ENCODE measurements around the gene CD37. TPM values are rescaled to one million over a fixed set of nuclear protein-coding genes. Genes with fewer than 3 reads are reported as not detected.

CD37 gene
- polyA plus RNA-seq, 1 experiment = not detected

DNA sequence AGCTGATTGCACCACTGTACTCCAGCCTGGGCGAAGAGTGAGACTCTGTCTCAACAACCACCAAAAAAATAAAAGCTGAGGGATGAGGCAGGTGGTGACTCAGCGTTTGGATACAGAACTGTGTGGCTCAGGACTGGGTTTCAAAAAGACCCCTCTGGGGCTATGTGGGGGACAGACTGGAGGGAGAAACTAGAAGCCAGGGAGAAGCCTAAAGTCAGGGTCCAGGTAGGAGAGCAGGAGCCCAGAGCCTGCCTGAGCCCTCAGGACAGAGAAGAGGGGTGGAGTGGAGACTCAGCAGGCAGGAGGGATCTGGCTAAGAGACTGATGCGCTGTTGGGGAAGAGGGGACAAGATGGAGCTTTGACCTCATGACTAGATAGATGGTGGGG is 1.8 kb upstream of the CD37 start:
- CTCF ChIA-PET = interaction anchor here (1.3 kb wide), 1 partner anchor 108 kb away, joined by 4 read pairs; no protein-coding TSS in a partner anchor

DNA sequence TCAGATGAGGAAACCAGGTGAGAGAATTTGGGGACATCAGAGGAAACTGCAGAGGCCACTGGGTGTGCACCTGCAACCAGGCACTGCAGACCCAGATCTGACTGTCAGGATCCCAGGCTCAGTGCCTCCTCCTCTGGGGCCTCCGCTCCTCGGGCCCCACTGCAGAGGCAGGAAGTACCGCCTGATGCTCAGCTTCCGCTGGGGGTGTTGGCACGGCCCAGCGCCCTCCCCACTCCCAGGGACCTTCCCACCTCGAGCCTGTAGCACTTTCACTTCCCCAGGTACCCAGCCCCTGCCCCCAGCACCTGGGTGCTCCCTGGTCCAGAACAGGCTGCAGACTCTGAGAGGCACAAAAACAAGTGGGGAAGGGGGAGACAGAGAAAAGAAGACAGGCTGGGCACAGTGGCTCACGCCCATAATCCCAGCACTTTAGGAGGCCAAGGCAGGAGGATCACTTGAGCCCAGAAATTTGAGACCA is 1.4 kb upstream of the CD37 start:
- ChIA-PET POLR2A (interaction anchor here (0.6 to 0.7 kb wide), 2 partner anchors 258 to 365 kb away, joined by 3 to 8 read pairs; no protein-coding TSS in a partner anchor), CTCF (no interaction called here)
- Histone ChIP-seq H3K27me3 (ENCODE audit: control insufficient read depth, insufficient read depth, low read length) (no peaks in the 10 kb centered on the region), H3K9me3 (ENCODE audit: control insufficient read depth, insufficient read depth, low read length) (no peaks in the 10 kb centered on the region), H3K4me3 (ENCODE audit: low read depth, low read length) (no peak overlapping the region), H3K27ac (ENCODE audit: low read depth, low read length) (no peak overlapping the region)
- DNase-seq (ENCODE audit: low read depth, low spot score) = no peak
- TF ChIP-seq, protein P1, sequence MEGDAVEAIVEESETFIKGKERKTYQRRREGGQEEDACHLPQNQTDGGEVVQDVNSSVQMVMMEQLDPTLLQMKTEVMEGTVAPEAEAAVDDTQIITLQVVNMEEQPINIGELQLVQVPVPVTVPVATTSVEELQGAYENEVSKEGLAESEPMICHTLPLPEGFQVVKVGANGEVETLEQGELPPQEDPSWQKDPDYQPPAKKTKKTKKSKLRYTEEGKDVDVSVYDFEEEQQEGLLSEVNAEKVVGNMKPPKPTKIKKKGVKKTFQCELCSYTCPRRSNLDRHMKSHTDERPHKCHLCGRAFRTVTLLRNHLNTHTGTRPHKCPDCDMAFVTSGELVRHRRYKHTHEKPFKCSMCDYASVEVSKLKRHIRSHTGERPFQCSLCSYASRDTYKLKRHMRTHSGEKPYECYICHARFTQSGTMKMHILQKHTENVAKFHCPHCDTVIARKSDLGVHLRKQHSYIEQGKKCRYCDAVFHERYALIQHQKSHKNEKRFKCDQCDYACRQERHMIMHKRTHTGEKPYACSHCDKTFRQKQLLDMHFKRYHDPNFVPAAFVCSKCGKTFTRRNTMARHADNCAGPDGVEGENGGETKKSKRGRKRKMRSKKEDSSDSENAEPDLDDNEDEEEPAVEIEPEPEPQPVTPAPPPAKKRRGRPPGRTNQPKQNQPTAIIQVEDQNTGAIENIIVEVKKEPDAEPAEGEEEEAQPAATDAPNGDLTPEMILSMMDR (IDR thresholded peaks at IDR 0.05; ENCODE audit: low read depth, low read length) = no peak

More for the DNA sequence above, 1.8 kb upstream of the CD37 start:
- Histone ChIP-seq H3K9me3 (ENCODE audit: control insufficient read depth, insufficient read depth, low read length) (no peaks in the 10 kb centered on the region), H3K27ac (ENCODE audit: low read depth, low read length) (no peak overlapping the region), H3K4me3 (ENCODE audit: low read depth, low read length) (no peak overlapping the region), H3K27me3 (ENCODE audit: control insufficient read depth, insufficient read depth, low read length) (no peaks in the 10 kb centered on the region)
- POLR2A ChIA-PET = interaction anchor here (0.7 kb wide), 1 partner anchor 366 kb away, joined by 3 read pairs; no protein-coding TSS in a partner anchor
- no peak for DNase-seq (ENCODE audit: low read depth, low spot score)
- TF ChIP-seq, protein P1 (IDR thresholded peaks at IDR 0.05; ENCODE audit: low read depth, low read length) = no peak

DNA sequence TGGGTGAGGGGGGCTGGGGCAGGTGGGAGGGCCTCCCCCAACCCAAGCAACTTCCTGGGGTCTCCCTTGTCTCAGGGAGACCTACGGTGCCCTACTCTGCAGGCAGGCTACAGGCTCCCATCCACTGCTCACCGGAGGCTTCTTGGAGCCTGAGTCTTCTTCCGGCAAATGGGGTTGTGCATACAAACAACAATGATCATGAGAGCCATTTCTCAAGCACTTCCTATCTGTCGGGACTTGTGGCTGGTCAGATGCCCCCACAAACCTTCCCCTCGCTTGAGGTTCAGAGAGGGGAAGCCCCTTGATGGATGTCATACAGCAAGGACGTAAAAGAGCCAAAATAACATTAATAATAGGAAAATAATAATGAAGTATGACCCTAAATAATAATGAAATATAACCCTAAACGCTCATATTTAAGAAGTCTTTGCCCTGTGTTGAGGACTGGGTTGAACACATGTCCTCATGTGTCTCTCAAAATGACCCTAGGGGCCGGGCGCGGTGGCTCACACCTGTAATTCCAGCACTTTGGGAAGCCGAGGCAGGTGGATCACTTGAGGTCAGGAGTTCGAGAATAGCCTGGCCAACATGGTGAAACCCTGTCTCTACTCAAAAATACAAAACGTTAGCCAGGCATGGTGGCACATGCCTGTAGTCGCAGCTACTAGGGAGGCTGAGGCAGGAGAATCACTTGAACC is 727 bp downstream of the CD37 start:
- H3K4me3 ChIP-seq (ENCODE audit: low read depth, low read length) = no peak overlapping the region
- TF ChIP-seq, protein P1 (IDR thresholded peaks at IDR 0.05; ENCODE audit: low read depth, low read length) = no peak
- no peak for DNase-seq (ENCODE audit: low read depth, low spot score)
- H3K27ac ChIP-seq (ENCODE audit: low read depth, low read length) = no peak overlapping the region
- peaks cover 9% of the 10 kb centered on the region; the same call in 1 of the 2 replicates for H3K9me3 ChIP-seq (ENCODE audit: control insufficient read depth, insufficient read depth, low read length)
- no peaks in the 10 kb centered on the region for H3K27me3 ChIP-seq (ENCODE audit: control insufficient read depth, insufficient read depth, low read length)
- ChIA-PET CTCF (no interaction called here), POLR2A (interaction anchor here (0.8 kb wide), 1 partner anchor 12 kb away, joined by 4 read pairs; no protein-coding TSS in a partner anchor)

DNA sequence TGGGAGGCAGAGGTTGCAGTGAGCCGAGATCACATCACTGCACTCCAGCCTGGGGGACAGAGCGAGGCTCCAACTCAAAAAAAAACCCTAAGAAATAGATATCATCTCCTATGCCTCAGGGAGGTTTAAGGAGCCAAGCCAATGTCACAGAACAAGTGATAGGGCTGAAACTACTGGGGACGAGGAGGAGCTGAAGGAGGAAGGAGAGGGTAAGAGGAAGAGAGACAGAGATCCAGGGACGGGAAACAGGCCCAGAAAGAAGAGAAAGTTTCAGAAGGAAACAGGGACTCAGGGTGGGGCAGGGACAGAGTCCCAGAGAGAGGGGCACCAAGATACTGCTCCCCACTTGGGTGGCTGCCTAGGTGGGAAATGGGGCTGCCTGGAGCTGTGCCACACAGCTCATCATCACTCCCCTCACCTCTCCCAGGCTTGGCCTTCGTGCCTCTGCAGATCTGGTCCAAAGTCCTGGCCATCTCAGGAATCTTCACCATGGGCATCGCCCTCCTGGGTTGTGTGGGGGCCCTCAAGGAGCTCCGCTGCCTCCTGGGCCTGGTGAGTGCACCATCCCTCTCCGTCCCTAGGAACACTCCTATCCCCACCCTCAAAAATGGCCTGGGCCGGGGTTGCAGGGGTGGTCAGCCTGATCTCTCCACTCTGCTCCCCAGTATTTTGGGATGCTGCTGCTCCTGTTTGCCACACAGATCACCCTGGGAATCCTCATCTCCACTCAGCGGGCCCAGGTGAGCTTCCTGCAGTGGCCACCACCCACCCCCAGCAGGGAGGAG is 1.5 kb downstream of the CD37 start:
- ChIA-PET POLR2A (no interaction called here), CTCF (interaction anchor here (0.6 to 1.5 kb wide), 2 partner anchors 9 to 36 kb away, joined by 4 to 8 read pairs; no protein-coding TSS in a partner anchor)
- peaks cover 9% of the 10 kb centered on the region; the same call in 1 of the 2 replicates for H3K9me3 ChIP-seq (ENCODE audit: control insufficient read depth, insufficient read depth, low read length)
- H3K4me3 ChIP-seq (ENCODE audit: low read depth, low read length) = no peak overlapping the region
- H3K27ac ChIP-seq (ENCODE audit: low read depth, low read length) = no peak overlapping the region
- no peak for DNase-seq (ENCODE audit: low read depth, low spot score)
- no peaks in the 10 kb centered on the region for H3K27me3 ChIP-seq (ENCODE audit: control insufficient read depth, insufficient read depth, low read length)
- TF ChIP-seq, protein P1 (IDR thresholded peaks at IDR 0.05; ENCODE audit: low read depth, low read length) = no peak

All from AG04450 (cell line).